Gastroesophageal sphincter (tissue), 3 donors: ENCODE results near the gene GRM4.

Source experiments
- CTCF ChIP-seq, 4 experiments: fragments of 200-600 bp in 2 of 4; fragments of 450-650 bp in 2 of 4; sonication (generic) in 1 of 4; IDR thresholded peaks; one replicate each; pipeline ENCODE4 v1.5.1; 2017 to 2019; ENCODE audit warnings: antibody characterized with exemption in 4 of 4, mild to moderate bottlenecking in 2 of 4, moderate library complexity in 2 of 4
- POLR2A ChIP-seq, 2 donors: fragments of 450-650 bp; IDR thresholded peaks; one replicate each; pipeline ENCODE4 v1.6.1; 2017; ENCODE audit warnings: antibody characterized with exemption in 2 of 2, mild to moderate bottlenecking in 2 of 2, moderate library complexity in 1 of 2

GRCh38 chr6:34043359-34043758 lies 102.5 kb downstream of the GRM4 start:
- TF ChIP-seq POLR2A (IDR thresholded peaks at IDR 0.05), result no peak
- no peak for TF ChIP-seq CTCF (IDR thresholded peaks at IDR 0.05)
